B cell (primary cell): Measurements from ENCODE around the gene XIRP2. TPM values are rescaled to one million over a fixed set of nuclear protein-coding genes. Genes with fewer than 3 reads are reported as not detected.

Experiments used
- ATAC-seq: fragments of 200-7000 bp; cut with Tn5 transposase; one replicate; pipeline ENCODE4 v1.10.0; 2021; ENCODE audit warnings: low read depth, mild to moderate bottlenecking, moderate number of reproducible peaks, moderate library complexity
- CTCF ChIA-PET: fragments of 350-600 bp; sonication (Branson Sonifier 250); formaldehyde crosslinking; loops from one replicate; lab custom pipeline; 2021; ENCODE audit warnings: antibody characterized with exemption, inconsistent platforms; lab: Charles Lee
- POLR2A ChIA-PET: fragments of 350-600 bp; sonication (Branson Sonifier 250); formaldehyde crosslinking; loops from one replicate; lab custom pipeline; 2021; ENCODE audit warnings: antibody characterized with exemption; lab: Charles Lee
- DNase-seq: peaks from one replicate; pipeline ENCODE4 v3.0.0; 2013
- H2AFZ ChIP-seq: 2 replicates; pipeline ENCODE4 v1.6.1; 2012; ENCODE audit warnings: mild to moderate bottlenecking, low read depth, low read length; ENCODE audit not compliant: insufficient read depth, poor library complexity, severe bottlenecking
- H3K27ac ChIP-seq, 2 donors: 1 replicate in 1 of 2; 2 replicates in 1 of 2; pipeline ENCODE4 v1.5.1; 2012 to 2013; ENCODE audit warnings: low read length in 2 of 2, mild to moderate bottlenecking in 2 of 2, moderate library complexity in 1 of 2
- H3K27me3 ChIP-seq, 4 experiments: fragments of 200-600 bp in 1 of 4; sonication (generic) in 1 of 4; replicated peaks in 1 of 4; 1 replicate in 2 of 4; 2 replicates in 2 of 4; pipeline versions ENCODE4 v1.6.1 to v1.7.0; 2013 to 2016; ENCODE audit warnings: low read length in 3 of 4, mild to moderate bottlenecking in 2 of 4, mixed read lengths in 1 of 4, moderate library complexity in 1 of 4; ENCODE audit not compliant: insufficient read depth in 4 of 4, control insufficient read depth in 3 of 4; ENCODE audit errors: control extremely low read depth in 1 of 4
- H3K36me3 ChIP-seq, 2 experiments: replicated peaks in 1 of 2; 1 replicate in 1 of 2; 2 replicates in 1 of 2; pipeline versions ENCODE4 v1.6.1 to v1.7.1; 2013; ENCODE audit warnings: low read length in 1 of 2; ENCODE audit not compliant: insufficient read depth in 2 of 2, control insufficient read depth in 1 of 2; ENCODE audit errors: control extremely low read depth in 1 of 2, extremely low read depth in 1 of 2
- H3K4me1 ChIP-seq, 2 donors: fragments of 200-600 bp in 1 of 2; sonication (generic) in 1 of 2; 1 replicate in 1 of 2; 2 replicates in 1 of 2; pipeline versions ENCODE4 v1.5.1 to v1.6.1; 2013 to 2017; ENCODE audit warnings: low read length in 2 of 2; ENCODE audit not compliant: control insufficient read depth in 2 of 2, insufficient read depth in 2 of 2
- H3K4me2 ChIP-seq: replicated peaks from 2 replicates; pipeline ENCODE3; 2012; ENCODE audit warnings: mild to moderate bottlenecking, low read depth, low read length; ENCODE audit not compliant: poor library complexity, severe bottlenecking
- H3K4me3 ChIP-seq, 5 experiments: fragments of 200-600 bp in 1 of 5; sonication (generic) in 1 of 5; 1 replicate in 3 of 5; 2 replicates in 2 of 5; pipeline versions ENCODE4 v1.5.1 to v1.7.0; 2011 to 2016; ENCODE audit warnings: low read length in 4 of 5, mild to moderate bottlenecking in 4 of 5, low read depth in 2 of 5, control low read depth in 1 of 5, moderate library complexity in 1 of 5; ENCODE audit not compliant: insufficient read depth in 1 of 5; ENCODE audit errors: control extremely low read depth in 1 of 5, extremely low read depth in 1 of 5
- H3K79me2 ChIP-seq: fragments of 200-600 bp; sonication (generic); one replicate; pipeline ENCODE4 v1.6.0; 2016; ENCODE audit warnings: low read length; ENCODE audit not compliant: control insufficient read depth, insufficient read depth
- H3K9ac ChIP-seq: fragments of 200-600 bp; sonication (generic); 2 replicates; pipeline ENCODE4 v1.6.1; 2017; ENCODE audit warnings: mild to moderate bottlenecking, low read length, moderate library complexity
- H3K9me3 ChIP-seq, 3 donors: one replicate each; pipeline versions ENCODE4 v1.6.1 to v1.7.1; 2013; ENCODE audit warnings: low read length in 2 of 3; ENCODE audit not compliant: control insufficient read depth in 2 of 3, insufficient read depth in 1 of 3; ENCODE audit errors: control extremely low read depth in 1 of 3
- H4K20me1 ChIP-seq: 2 replicates; pipeline ENCODE4 v1.6.0; 2012; ENCODE audit warnings: mild to moderate bottlenecking, low read length; ENCODE audit not compliant: insufficient read depth, control insufficient read depth, poor library complexity, severe bottlenecking
- H3K27ac Mint-ChIP-seq: one replicate; pipeline ENCODE4 v1.8.0; 2021; ENCODE audit warnings: mixed read lengths
- H3K27me3 Mint-ChIP-seq: one replicate; pipeline ENCODE4 v1.8.0; 2021; ENCODE audit warnings: mixed read lengths
- H3K4me1 Mint-ChIP-seq: one replicate; pipeline ENCODE4 v1.8.0; 2021; ENCODE audit warnings: mixed read lengths
- H3K4me3 Mint-ChIP-seq: one replicate; pipeline ENCODE4 v1.8.0; 2021; ENCODE audit warnings: mixed read lengths
- H3K9me3 Mint-ChIP-seq: one replicate; pipeline ENCODE4 v1.8.0; 2022; ENCODE audit warnings: mixed read lengths; ENCODE audit not compliant: insufficient read depth
- CTCF ChIP-seq: fragments of 200-600 bp; IDR thresholded peaks from one replicate; pipeline ENCODE4 v1.8.0; 2022; ENCODE audit warnings: antibody characterized with exemption, mild to moderate bottlenecking
- EZH2 ChIP-seq: IDR thresholded peaks from 2 replicates; pipeline ENCODE4 v1.6.1; 2012; ENCODE audit warnings: borderline replicate concordance, low read depth, mild to moderate bottlenecking, moderate library complexity, low read length; ENCODE audit not compliant: insufficient read depth, poor library complexity, severe bottlenecking
- WGBS: methylation state at CpG from one replicate; pipeline ENCODE4 v1.1.5; 2013; ENCODE audit warnings: missing lambda C conversion rate; ENCODE audit not compliant: insufficient coverage; 5-methylcytosine and 5-hydroxymethylcytosine counted together
- intact Hi-C: fragments of 100-400 bp; cut with micrococcal nuclease; formaldehyde crosslinking; loops from one replicate; pipeline ENCODE4 v1.10.0; 2022
- polyA plus RNA-seq: library from polyadenylated mRNA; depleted of rRNA; stranded (reverse); fragments of >200 nt; gene quantifications from 2 replicates; pipeline ENCODE4 v1.2.3, GENCODE V29; 2012
- total RNA-seq, 2 donors: library from RNA; stranded (reverse); fragments of 120-200 nt in 1 of 2; gene quantifications; 1 replicate in 1 of 2; 2 replicates in 1 of 2; pipeline versions ENCODE4 v1.2.3 to v1.2.4, GENCODE V29; 2013 to 2022

XIRP2 gene
- total and polyA plus RNA-seq, 2 donors (not counting 1 experiment from before 2014, with no cell fraction given) = not detected

- intact Hi-C loops = no loop called here
- H3K27ac ChIP-seq = no peak overlapping the region
- no peak overlapping the region for H3K4me2 ChIP-seq
- no peak overlapping the region for H2AFZ ChIP-seq
- H3K9ac ChIP-seq = no peak overlapping the region
- H3K4me1 ChIP-seq = no peaks in the 10 kb centered on the region
- H3K79me2 ChIP-seq = no peaks in the 10 kb centered on the region
- no peaks in the 10 kb centered on the region for H3K36me3 ChIP-seq
- CTCF ChIA-PET = no interaction called here
- Mint-ChIP-seq H3K27ac (no peak overlapping the region), H3K9me3 (no peaks in the 10 kb centered on the region), H3K4me3 (no peak overlapping the region), H3K27me3 (no peaks in the 10 kb centered on the region), H3K4me1 (no peaks in the 10 kb centered on the region)
- no peaks in the 10 kb centered on the region for H3K27me3 ChIP-seq
- no CpG with 5 or more reads among the region's 1 CpG for WGBS
- no peak for TF ChIP-seq EZH2
- TF ChIP-seq CTCF = no peak
- no peaks in the 10 kb centered on the region for H3K9me3 ChIP-seq
- no peak for DNase-seq
- H4K20me1 ChIP-seq = no peaks in the 10 kb centered on the region
- ATAC-seq = no peak
- POLR2A ChIA-PET = no interaction called here
- H3K4me3 ChIP-seq = no peak overlapping the region
These were observed 164.5 kb downstream of the XIRP2 start for GRCh38 chr2:167052825-167053224.

DNA sequence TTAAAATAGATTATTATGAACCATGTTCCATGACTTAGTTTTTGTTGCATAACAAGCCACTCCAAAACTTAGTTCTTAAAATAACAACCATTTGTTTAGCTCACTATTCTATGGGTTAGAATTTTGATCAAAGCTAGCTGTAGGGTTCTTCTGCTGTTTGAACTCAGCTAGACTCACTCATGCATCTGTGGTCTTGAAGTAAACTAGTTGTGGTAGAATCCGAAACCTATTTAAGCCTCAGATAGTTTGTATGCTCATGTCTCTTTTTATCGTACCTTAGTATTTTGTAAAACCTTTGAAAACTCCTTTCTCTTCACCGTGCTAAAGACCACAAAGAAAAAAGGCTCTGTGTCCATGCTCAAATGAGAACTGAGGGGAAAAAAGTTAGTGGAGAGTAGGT is 166.6 kb downstream of the XIRP2 start:
- no peak overlapping the region for H3K4me3 Mint-ChIP-seq

More for the DNA sequence above, 166.6 kb downstream of the XIRP2 start:
- intact Hi-C loops = no loop called here
- ATAC-seq = no peak
- POLR2A ChIA-PET = no interaction called here
- CTCF ChIA-PET = no interaction called here
- no peak for DNase-seq
- H3K27me3 Mint-ChIP-seq = no peaks in the 10 kb centered on the region
- Histone ChIP-seq H3K79me2 (no peaks in the 10 kb centered on the region), H3K27ac (no peak overlapping the region), H3K4me3 (no peak overlapping the region), H3K36me3 (no peaks in the 10 kb centered on the region), H3K9ac (no peak overlapping the region), H3K4me2 (no peak overlapping the region), H2AFZ (no peak overlapping the region), H3K27me3 (no peaks in the 10 kb centered on the region), H4K20me1 (no peaks in the 10 kb centered on the region), H3K9me3 (no peaks in the 10 kb centered on the region), H3K4me1 (no peaks in the 10 kb centered on the region)
- H3K27ac Mint-ChIP-seq = no peak overlapping the region
- no peaks in the 10 kb centered on the region for H3K4me1 Mint-ChIP-seq
- TF ChIP-seq EZH2 (no peak), CTCF (no peak)
- WGBS = 100% methylated on average over 1 of the region's 3 CpGs
- H3K9me3 Mint-ChIP-seq = peaks cover 4% of the 10 kb centered on the region
